Activated naive CD8-positive, alpha-beta T cell treated with anti-CD3 and anti-CD28 coated beads, Interleukin-2, amount 10 ng/mL, durations not matched to agents 7 days and 5 days (primary cell): ENCODE data around the gene ARRDC3. TPM values are rescaled to one million over a fixed set of nuclear protein-coding genes. Genes with fewer than 3 reads are reported as not detected.
"Not testable (repeated sequence)": the region's sequence is repeated elsewhere in the genome, so short reads cannot be mapped to it uniquely, and the experiment has no call there.

ENCODE experiments used
- ATAC-seq: fragments of 150-1000 bp; cut with Tn5 transposase; one replicate; pipeline ENCODE4 v1.10.0; 2021; ENCODE audit warnings: low read depth, moderate library complexity
- POLR2A ChIA-PET: fragments of 350-600 bp; sonication (Branson Sonifier 250); formaldehyde crosslinking; loops from one replicate; lab custom pipeline; 2021; ENCODE audit warnings: antibody characterized with exemption; lab: Charles Lee
- DNase-seq: peaks from one replicate; pipeline ENCODE4 v3.0.0; 2021
- H3K27ac Mint-ChIP-seq: one replicate; pipeline ENCODE4 v1.8.0; 2022; ENCODE audit warnings: mild to moderate bottlenecking, mixed read lengths
- H3K27me3 Mint-ChIP-seq: one replicate; pipeline ENCODE4 v1.8.0; 2022; ENCODE audit warnings: mild to moderate bottlenecking, moderate library complexity, mixed read lengths
- H3K36me3 Mint-ChIP-seq: one replicate; pipeline ENCODE4 v1.8.0; 2021; ENCODE audit warnings: mild to moderate bottlenecking, mixed read lengths
- H3K4me1 Mint-ChIP-seq: one replicate; pipeline ENCODE4 v1.8.0; 2021; ENCODE audit warnings: mixed read lengths
- H3K4me3 Mint-ChIP-seq: one replicate; pipeline ENCODE4 v1.8.0; 2022; ENCODE audit warnings: mild to moderate bottlenecking, moderate library complexity, mixed read lengths
- H3K9me3 Mint-ChIP-seq: one replicate; pipeline ENCODE4 v1.8.0; 2021; ENCODE audit warnings: mixed read lengths
- total RNA-seq, 2 experiments: library from RNA; stranded (reverse); gene quantifications; one replicate each; pipeline ENCODE4 v1.2.3, GENCODE V29; 2021

ARRDC3 gene
- total RNA-seq, 2 experiments from 2014 or later, result 87.3 to 90.6 TPM

- Mint-ChIP-seq H3K9me3 (no peaks in the 10 kb centered on the region), H3K27ac (no peak overlapping the region), H3K4me3 (no peak overlapping the region), H3K36me3 (peaks cover 2% of the 10 kb centered on the region), H3K27me3 (no peaks in the 10 kb centered on the region), H3K4me1 (no peaks in the 10 kb centered on the region)
- ATAC-seq, result no peak
- POLR2A ChIA-PET, result no interaction called here
- DNase-seq, result no peak
Observed at GRCh38 chr5:91407204-91407603, 24.1 kb upstream of the ARRDC3 start.

GRCh38 chr5:91403438-91403837, 20.3 kb upstream of the ARRDC3 start:
- Mint-ChIP-seq H3K4me3 (no peak overlapping the region), H3K36me3 (peaks cover 4% of the 10 kb centered on the region), H3K4me1 (peaks cover under 1% of the 10 kb centered on the region), H3K27me3 (no peaks in the 10 kb centered on the region), H3K9me3 (no peaks in the 10 kb centered on the region), H3K27ac (no peak overlapping the region)
- DNase-seq (no peak), ATAC-seq (no peak)
- POLR2A ChIA-PET, result no interaction called here

- DNase-seq (no peak), ATAC-seq (no peak)
- no peak overlapping the region for H3K27ac Mint-ChIP-seq
- H3K9me3 Mint-ChIP-seq, result no peaks in the 10 kb centered on the region
- H3K36me3 Mint-ChIP-seq, result peaks cover 8% of the 10 kb centered on the region
- peaks cover 11% of the 10 kb centered on the region for H3K4me1 Mint-ChIP-seq
- POLR2A ChIA-PET, result no interaction called here
- H3K4me3 Mint-ChIP-seq, result no peak overlapping the region
- H3K27me3 Mint-ChIP-seq, result no peaks in the 10 kb centered on the region
Observed at GRCh38 chr5:91401175-91401574, 18.1 kb upstream of the ARRDC3 start.

GRCh38 chr5:91397791-91398190, 14.7 kb upstream of the ARRDC3 start:
- POLR2A ChIA-PET, result interaction anchor here (1.3 to 1.5 kb wide), 2 partner anchors 15 to 17 kb away, joined by 4 to 5 read pairs; partner anchors contain the start of gene ARRDC3
- Mint-ChIP-seq H3K27ac (peak overlapping the region; percentile 75), H3K27me3 (no peaks in the 10 kb centered on the region), H3K36me3 (peaks cover 10% of the 10 kb centered on the region), H3K9me3 (no peaks in the 10 kb centered on the region), H3K4me1 (peaks cover 11% of the 10 kb centered on the region), H3K4me3 (peak overlapping the region; percentile 75)
- ATAC-seq, result peak; percentile 61
- DNase-seq, result no peak

- POLR2A ChIA-PET, result interaction anchor here (0.6 to 1.6 kb wide), 7 partner anchors 9 to 446 kb away, joined by 3 to 7 read pairs (median 3); no protein-coding TSS in a partner anchor
- no peak overlapping the region for H3K27ac Mint-ChIP-seq
Observed at GRCh38 chr5:91390268-91390667, 7.2 kb upstream of the ARRDC3 start.

GRCh38 chr5:91389555-91389954, 6.4 kb upstream of the ARRDC3 start:
- peaks cover 15% of the 10 kb centered on the region for H3K4me1 Mint-ChIP-seq
- H3K27me3 Mint-ChIP-seq, H3K27ac Mint-ChIP-seq, H3K9me3 Mint-ChIP-seq, DNase-seq, ATAC-seq, H3K36me3 Mint-ChIP-seq: not testable (repeated sequence)
- peak overlapping the region; percentile 53 for H3K4me3 Mint-ChIP-seq
- POLR2A ChIA-PET, result interaction anchor here (0.7 to 1.6 kb wide), 4 partner anchors 9 to 162 kb away, joined by 3 to 7 read pairs (median 5); no protein-coding TSS in a partner anchor

More at GRCh38 chr5:91390268-91390667, 7.2 kb upstream of the ARRDC3 start:
- peaks cover 10% of the 10 kb centered on the region for H3K36me3 Mint-ChIP-seq
- DNase-seq (no peak), ATAC-seq (peak; percentile 72)
- peaks cover 10% of the 10 kb centered on the region for H3K4me1 Mint-ChIP-seq
- H3K27me3 Mint-ChIP-seq, result no peaks in the 10 kb centered on the region
- H3K9me3 Mint-ChIP-seq, result peaks cover 3% of the 10 kb centered on the region
- H3K4me3 Mint-ChIP-seq, result peak overlapping the region; percentile 8

- Mint-ChIP-seq H3K27ac (no peak overlapping the region), H3K27me3 (no peaks in the 10 kb centered on the region), H3K36me3 (peaks cover 9% of the 10 kb centered on the region), H3K4me1 (peaks cover 20% of the 10 kb centered on the region), H3K9me3 (peaks cover 3% of the 10 kb centered on the region), H3K4me3 (no peak overlapping the region)
- POLR2A ChIA-PET, result no interaction called here
- no peak for DNase-seq
- no peak for ATAC-seq
Observed at GRCh38 chr5:91388362-91388761, 5.2 kb upstream of the ARRDC3 start.

- POLR2A ChIA-PET, result interaction anchor here (0.7 to 1.5 kb wide), 3 partner anchors 14 to 34 kb away, joined by 3 read pairs; no protein-coding TSS in a partner anchor
- H3K27ac Mint-ChIP-seq, result no peak overlapping the region
- no peak overlapping the region for H3K4me3 Mint-ChIP-seq
- no peak for DNase-seq
- no peak for ATAC-seq
- peaks cover 3% of the 10 kb centered on the region for H3K9me3 Mint-ChIP-seq
- H3K27me3 Mint-ChIP-seq, result no peaks in the 10 kb centered on the region
- peaks cover 20% of the 10 kb centered on the region for H3K4me1 Mint-ChIP-seq
- peaks cover 9% of the 10 kb centered on the region for H3K36me3 Mint-ChIP-seq
Observed at GRCh38 chr5:91386120-91386519, 3.0 kb upstream of the ARRDC3 start.

- POLR2A ChIA-PET, result interaction anchor here (1.1 to 1.9 kb wide), 5 partner anchors 15 to 286 kb away, joined by 3 to 7 read pairs (median 3); no protein-coding TSS in a partner anchor
- H3K27ac Mint-ChIP-seq, H3K36me3 Mint-ChIP-seq, H3K9me3 Mint-ChIP-seq, H3K4me3 Mint-ChIP-seq, ATAC-seq, H3K27me3 Mint-ChIP-seq, DNase-seq: not testable (repeated sequence)
- H3K4me1 Mint-ChIP-seq, result peaks cover 20% of the 10 kb centered on the region
Observed at GRCh38 chr5:91385596-91385995, 2.5 kb upstream of the ARRDC3 start.

- Mint-ChIP-seq H3K27ac (peak overlapping the region; percentile 100), H3K4me1 (peaks cover 18% of the 10 kb centered on the region), H3K27me3 (no peaks in the 10 kb centered on the region), H3K36me3 (peaks cover 9% of the 10 kb centered on the region), H3K4me3 (peak overlapping the region; percentile 98), H3K9me3 (peaks cover 3% of the 10 kb centered on the region)
- no peak for ATAC-seq
- no peak for DNase-seq
- POLR2A ChIA-PET, result interaction anchor here (0.8 to 2.8 kb wide), 8 partner anchors 14 to 285 kb away, joined by 3 to 30 read pairs (median 4); no protein-coding TSS in a partner anchor
Observed at GRCh38 chr5:91384671-91385430, 1.7 kb upstream of the ARRDC3 start.

GRCh38 chr5:91383956-91384300, 811 bp upstream of the ARRDC3 start:
- Mint-ChIP-seq H3K27me3 (no peaks in the 10 kb centered on the region), H3K4me3 (peak overlapping the region; percentile 98), H3K4me1 (peaks cover 16% of the 10 kb centered on the region), H3K27ac (peak overlapping the region; percentile 100), H3K36me3 (peaks cover 8% of the 10 kb centered on the region), H3K9me3 (peaks cover 2% of the 10 kb centered on the region)
- DNase-seq (no peak), ATAC-seq (no peak)
- POLR2A ChIA-PET, result interaction anchor here (0.6 to 2.8 kb wide), 26 partner anchors 9 to 975 kb away, joined by 3 to 30 read pairs (median 6); partner anchors contain the start of gene CETN3

GRCh38 chr5:91382530-91383026, 539 bp downstream of the ARRDC3 start:
- no peak for ATAC-seq
- peak; percentile 35 for DNase-seq
- no peaks in the 10 kb centered on the region for H3K9me3 Mint-ChIP-seq
- H3K4me3 Mint-ChIP-seq, result peak overlapping the region; percentile 98
- peaks cover 7% of the 10 kb centered on the region for H3K36me3 Mint-ChIP-seq
- peak overlapping the region; percentile 100 for H3K27ac Mint-ChIP-seq
- POLR2A ChIA-PET, result interaction anchor here (0.8 to 2.8 kb wide), 42 partner anchors 8 to 973 kb away, joined by 3 to 30 read pairs (median 5); partner anchors contain the start of gene CETN3
- H3K4me1 Mint-ChIP-seq, result peaks cover 20% of the 10 kb centered on the region
- H3K27me3 Mint-ChIP-seq, result no peaks in the 10 kb centered on the region

GRCh38 chr5:91381774-91382359, 1.2 kb downstream of the ARRDC3 start:
- peaks cover 14% of the 10 kb centered on the region for H3K36me3 Mint-ChIP-seq
- POLR2A ChIA-PET, result interaction anchor here (1.4 to 2.8 kb wide), 14 partner anchors 10 to 284 kb away, joined by 3 to 30 read pairs (median 6); no protein-coding TSS in a partner anchor
- H3K9me3 Mint-ChIP-seq, result no peaks in the 10 kb centered on the region
- H3K4me1 Mint-ChIP-seq, result peaks cover 22% of the 10 kb centered on the region
- peak; percentile 60 for DNase-seq
- peak overlapping the region; percentile 100 for H3K27ac Mint-ChIP-seq
- peak; percentile 11 for ATAC-seq
- H3K27me3 Mint-ChIP-seq, result no peaks in the 10 kb centered on the region
- peak overlapping the region; percentile 98 for H3K4me3 Mint-ChIP-seq
